Tibial nerve (tissue), 4 donors: ENCODE data around the gene CDC42BPB.

Source experiments
- EP300 ChIP-seq, 2 donors: sonication (generic); formaldehyde crosslinking; IDR thresholded peaks; one replicate each; pipeline ENCODE4 v1.6.1; 2017; ENCODE audit warnings: antibody characterized with exemption in 2 of 2, mild to moderate bottlenecking in 1 of 2
- POLR2A ChIP-seq, 2 donors: fragments of 450-650 bp; IDR thresholded peaks; one replicate each; pipeline ENCODE4 v1.6.1; 2017; ENCODE audit warnings: antibody characterized with exemption in 2 of 2, mild to moderate bottlenecking in 2 of 2, moderate library complexity in 2 of 2
- TF ChIP-seq, protein P1 (sequence below), 5 experiments: fragments of 200-600 bp in 3 of 5; fragments of 450-650 bp in 2 of 5; sonication (generic) in 3 of 5; IDR thresholded peaks; one replicate each; pipeline ENCODE4 v1.5.1; 2016 to 2019; ENCODE audit warnings: antibody characterized with exemption in 5 of 5, mild to moderate bottlenecking in 3 of 5, moderate library complexity in 2 of 5

DNA sequence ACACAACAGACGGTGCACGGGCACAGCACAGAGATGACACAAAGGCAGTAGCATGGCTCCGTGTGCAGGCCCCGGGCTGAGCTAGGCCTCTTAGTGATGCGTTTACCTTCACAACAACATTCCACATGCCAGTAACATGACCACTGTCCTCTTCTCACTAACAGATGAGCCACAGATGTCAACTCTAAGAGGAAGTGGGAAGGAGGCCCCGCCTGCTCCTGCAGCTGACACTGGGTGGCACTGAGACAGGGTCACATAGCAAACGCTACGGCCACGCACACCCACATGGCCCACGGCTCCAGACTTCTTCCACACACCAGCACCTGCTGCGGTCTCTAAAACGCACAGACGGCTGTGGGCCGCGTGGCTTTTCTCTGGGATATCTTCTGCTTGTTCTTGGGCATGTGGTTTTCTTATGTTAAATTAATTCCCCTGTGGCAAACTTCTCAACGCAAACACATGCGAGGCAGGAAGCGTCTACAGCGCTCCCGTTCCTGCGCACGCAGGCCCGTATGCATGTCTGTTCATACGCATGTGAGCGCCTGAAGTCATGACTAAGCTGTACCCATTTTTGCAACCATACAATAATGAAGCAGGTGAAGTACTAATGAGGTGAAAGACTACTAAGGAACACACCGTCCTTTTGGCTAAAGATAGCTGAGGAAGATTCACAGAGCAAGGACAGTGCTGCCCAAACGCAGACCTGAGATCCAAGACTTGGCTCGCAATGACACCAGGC lies 108.1 kb downstream of the CDC42BPB start:
- TF ChIP-seq POLR2A (IDR thresholded peaks at IDR 0.05) (no peak), EP300 (IDR thresholded peaks at IDR 0.05) (no peak)
- TF ChIP-seq, protein P1, sequence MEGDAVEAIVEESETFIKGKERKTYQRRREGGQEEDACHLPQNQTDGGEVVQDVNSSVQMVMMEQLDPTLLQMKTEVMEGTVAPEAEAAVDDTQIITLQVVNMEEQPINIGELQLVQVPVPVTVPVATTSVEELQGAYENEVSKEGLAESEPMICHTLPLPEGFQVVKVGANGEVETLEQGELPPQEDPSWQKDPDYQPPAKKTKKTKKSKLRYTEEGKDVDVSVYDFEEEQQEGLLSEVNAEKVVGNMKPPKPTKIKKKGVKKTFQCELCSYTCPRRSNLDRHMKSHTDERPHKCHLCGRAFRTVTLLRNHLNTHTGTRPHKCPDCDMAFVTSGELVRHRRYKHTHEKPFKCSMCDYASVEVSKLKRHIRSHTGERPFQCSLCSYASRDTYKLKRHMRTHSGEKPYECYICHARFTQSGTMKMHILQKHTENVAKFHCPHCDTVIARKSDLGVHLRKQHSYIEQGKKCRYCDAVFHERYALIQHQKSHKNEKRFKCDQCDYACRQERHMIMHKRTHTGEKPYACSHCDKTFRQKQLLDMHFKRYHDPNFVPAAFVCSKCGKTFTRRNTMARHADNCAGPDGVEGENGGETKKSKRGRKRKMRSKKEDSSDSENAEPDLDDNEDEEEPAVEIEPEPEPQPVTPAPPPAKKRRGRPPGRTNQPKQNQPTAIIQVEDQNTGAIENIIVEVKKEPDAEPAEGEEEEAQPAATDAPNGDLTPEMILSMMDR (IDR thresholded peaks at IDR 0.05) = no peak
